Suprapubic skin (tissue), 3 donors: Measurements from ENCODE around the gene ASCC1.

Experiments used
- POLR2A ChIP-seq, 2 donors: fragments of 450-650 bp; IDR thresholded peaks; one replicate each; pipeline ENCODE4 v1.6.1; 2017; ENCODE audit warnings: antibody characterized with exemption in 2 of 2, mild to moderate bottlenecking in 2 of 2, moderate library complexity in 2 of 2
- TF ChIP-seq, protein P1 (sequence below), 2 donors: fragments of 200-600 bp in 1 of 2; fragments of 450-650 bp in 1 of 2; sonication (generic) in 1 of 2; IDR thresholded peaks; one replicate each; pipeline ENCODE4 v1.5.1; 2016 to 2019; ENCODE audit warnings: antibody characterized with exemption in 2 of 2, mild to moderate bottlenecking in 1 of 2, moderate library complexity in 1 of 2

DNA sequence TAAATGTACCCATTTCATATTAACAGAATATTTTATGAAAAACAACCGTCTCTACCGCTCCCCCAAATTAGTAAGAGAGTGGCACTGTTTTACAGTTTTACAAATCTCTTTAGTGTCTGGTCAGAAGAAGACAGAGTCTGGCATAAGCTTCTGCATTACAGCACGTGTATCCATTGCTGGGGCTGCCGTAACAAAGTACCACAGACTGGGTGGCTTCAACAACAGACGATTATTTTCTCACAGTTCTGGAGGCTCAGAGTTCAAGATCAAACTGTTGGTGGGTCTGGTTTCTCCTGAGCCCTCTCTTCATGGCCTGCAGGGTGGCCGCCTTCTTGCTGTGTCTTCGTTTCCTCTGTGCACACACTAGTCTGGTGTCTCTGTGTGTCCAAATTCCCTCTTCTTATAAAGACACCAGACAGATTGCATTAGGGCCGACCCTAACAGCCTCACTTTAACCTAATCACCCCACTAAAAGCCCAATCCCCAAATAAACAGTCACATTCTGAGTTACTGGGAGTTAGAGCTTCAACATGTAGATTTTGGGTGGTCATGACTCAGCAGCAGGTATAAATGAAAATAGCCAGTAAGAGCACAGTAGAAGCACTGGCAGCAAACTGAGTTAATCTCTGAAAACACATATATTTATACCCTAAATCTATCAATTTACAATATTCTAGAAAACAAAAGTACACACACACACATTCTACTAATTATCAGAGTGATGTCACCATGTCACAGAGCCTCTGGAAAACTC lies 123.7 kb downstream of the ASCC1 start:
- TF ChIP-seq, protein P1, sequence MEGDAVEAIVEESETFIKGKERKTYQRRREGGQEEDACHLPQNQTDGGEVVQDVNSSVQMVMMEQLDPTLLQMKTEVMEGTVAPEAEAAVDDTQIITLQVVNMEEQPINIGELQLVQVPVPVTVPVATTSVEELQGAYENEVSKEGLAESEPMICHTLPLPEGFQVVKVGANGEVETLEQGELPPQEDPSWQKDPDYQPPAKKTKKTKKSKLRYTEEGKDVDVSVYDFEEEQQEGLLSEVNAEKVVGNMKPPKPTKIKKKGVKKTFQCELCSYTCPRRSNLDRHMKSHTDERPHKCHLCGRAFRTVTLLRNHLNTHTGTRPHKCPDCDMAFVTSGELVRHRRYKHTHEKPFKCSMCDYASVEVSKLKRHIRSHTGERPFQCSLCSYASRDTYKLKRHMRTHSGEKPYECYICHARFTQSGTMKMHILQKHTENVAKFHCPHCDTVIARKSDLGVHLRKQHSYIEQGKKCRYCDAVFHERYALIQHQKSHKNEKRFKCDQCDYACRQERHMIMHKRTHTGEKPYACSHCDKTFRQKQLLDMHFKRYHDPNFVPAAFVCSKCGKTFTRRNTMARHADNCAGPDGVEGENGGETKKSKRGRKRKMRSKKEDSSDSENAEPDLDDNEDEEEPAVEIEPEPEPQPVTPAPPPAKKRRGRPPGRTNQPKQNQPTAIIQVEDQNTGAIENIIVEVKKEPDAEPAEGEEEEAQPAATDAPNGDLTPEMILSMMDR (IDR thresholded peaks at IDR 0.05), result no peak
- no peak for TF ChIP-seq POLR2A (IDR thresholded peaks at IDR 0.05)
